Endothelial cell of umbilical vein (primary cell): ENCODE data around the gene SERPINB6. TPM values are rescaled to one million over a fixed set of nuclear protein-coding genes. Genes with fewer than 3 reads are reported as not detected.
"Not testable (repeated sequence)": the region's sequence is repeated elsewhere in the genome, so short reads cannot be mapped to it uniquely, and the experiment has no call there.

Source experiments
- BruUV-seq: library from RNA; stranded (reverse); fragments of 400-500 nt; replicated peaks from 2 replicates; lab custom pipeline; 2021; lab: Mats Ljungman, UMichigan
- CTCF ChIA-PET: fragments of 300-600, 350-600 bp; sonication (Branson Sonifier 250); formaldehyde crosslinking; loops from one replicate; lab custom pipeline; 2021; ENCODE audit warnings: antibody characterized with exemption, inconsistent platforms; lab: Charles Lee
- POLR2A ChIA-PET: fragments of 300-600, 350-600 bp; sonication (Branson Sonifier 250); formaldehyde crosslinking; loops from one replicate; lab custom pipeline; 2021; ENCODE audit warnings: antibody characterized with exemption, inconsistent platforms; lab: Charles Lee
- DNase-seq: peaks from one replicate; pipeline ENCODE4 v3.0.0-alpha.2; 2011; ENCODE audit warnings: low read depth, low spot score
- FAIRE-seq: peaks from 2 replicates; lab custom pipeline; 2011; peaks lifted over from hg19 to GRCh38; lab: Jason Lieb, UNC
- H2AFZ ChIP-seq: 2 replicates; pipeline ENCODE4 v1.6.0; 2012; ENCODE audit warnings: low read depth, low read length, control low read depth, inconsistent platforms
- H3K27ac ChIP-seq: 2 replicates; pipeline ENCODE4 v1.5.1; 2011; ENCODE audit warnings: low read depth, mild to moderate bottlenecking, control low read depth, low read length, moderate library complexity; ENCODE audit not compliant: insufficient read depth
- H3K27me3 ChIP-seq, 2 experiments: 2 replicates each; pipeline versions ENCODE4 v1.6.0 to v1.6.1; 2011; ENCODE audit warnings: low read length in 2 of 2, mixed read lengths in 1 of 2; ENCODE audit not compliant: control insufficient read depth in 2 of 2, insufficient read depth in 2 of 2
- H3K36me3 ChIP-seq, 2 experiments: 2 replicates in 1 of 2; 3 replicates in 1 of 2; pipeline ENCODE4 v1.5.1; 2011; ENCODE audit warnings: low read length in 2 of 2, mild to moderate bottlenecking in 1 of 2, moderate library complexity in 1 of 2; ENCODE audit not compliant: control insufficient read depth in 2 of 2, insufficient read depth in 2 of 2; ENCODE audit errors: extremely low read depth in 1 of 2
- H3K4me1 ChIP-seq: 3 replicates; pipeline ENCODE4 v1.5.1; 2011; ENCODE audit warnings: mild to moderate bottlenecking, low read length; ENCODE audit not compliant: control insufficient read depth, insufficient read depth; ENCODE audit errors: extremely low read depth
- H3K4me2 ChIP-seq: 2 replicates; pipeline ENCODE4 v1.6.1; 2011; ENCODE audit warnings: low read length, control low read depth, mixed read lengths; ENCODE audit not compliant: insufficient read depth
- H3K4me3 ChIP-seq, 3 experiments: fragments of 200-600 bp in 1 of 3; sonication (generic), shearing (Covaris generic) in 1 of 3; replicated peaks in 1 of 3; 2 replicates each; pipeline ENCODE4 v1.5.1; 2011 to 2016; ENCODE audit warnings: control low read depth in 3 of 3, low read length in 3 of 3, mild to moderate bottlenecking in 2 of 3, inconsistent platforms in 1 of 3, low read depth in 1 of 3, moderate library complexity in 1 of 3; ENCODE audit not compliant: insufficient read depth in 1 of 3
- H3K79me2 ChIP-seq: 2 replicates; pipeline ENCODE4 v1.6.0; 2012; ENCODE audit warnings: low read length, inconsistent platforms; ENCODE audit not compliant: control insufficient read depth, insufficient read depth
- H3K9ac ChIP-seq: replicated peaks from 2 replicates; pipeline ENCODE3; 2011; ENCODE audit warnings: low read length, control low read depth; ENCODE audit not compliant: insufficient read depth; ENCODE audit errors: extremely low read depth
- H3K9me1 ChIP-seq: replicated peaks from 3 replicates; pipeline ENCODE4 v1.6.0; 2011; ENCODE audit warnings: mild to moderate bottlenecking, low read length; ENCODE audit not compliant: control insufficient read depth, insufficient read depth; ENCODE audit errors: extremely low read depth
- H3K9me3 ChIP-seq: replicated peaks from 2 replicates; pipeline ENCODE4 v1.5.1; 2012; ENCODE audit warnings: low read length, inconsistent platforms; ENCODE audit not compliant: control insufficient read depth, insufficient read depth
- H4K20me1 ChIP-seq: replicated peaks from 2 replicates; pipeline ENCODE3; 2011; ENCODE audit warnings: mild to moderate bottlenecking, low read length; ENCODE audit not compliant: control insufficient read depth, insufficient read depth; ENCODE audit errors: extremely low read depth
- dilution Hi-C: fragments of 300-500 bp; cut with MboI; formaldehyde crosslinking; loops from one replicate; pipeline ENCODE4 v1.15.0; 2019; ENCODE audit warnings: low sequenced_read_pairs; ENCODE audit not compliant: extremely low pct_ligation_motif_present
- intact Hi-C: fragments of 100-400 bp; cut with micrococcal nuclease; formaldehyde crosslinking; loops from one replicate; pipeline ENCODE4 v1.10.0; 2022
- polyA plus RNA-seq, 4 experiments: library from polyadenylated mRNA; depleted of rRNA in 3 of 4; stranded (reverse) in 3 of 4; unstranded in 1 of 4; fragments of >200 nt; gene quantifications; 2 replicates each; pipeline versions ENCODE4 v1.2.1 to v1.2.3, GENCODE V29; 2011 to 2012; ENCODE audit warnings: missing spikeins in 1 of 4
- total RNA-seq: library from RNA; stranded (reverse); gene quantifications from 2 replicates; pipeline ENCODE4 v1.2.3, GENCODE V29; 2021

The SERPINB6 gene
- total and polyA plus RNA-seq, 2 donors (not counting 3 experiments of a cell fraction or from before 2014, with no cell fraction given), result 145 to 151 TPM

GRCh38 chr6:2903411-2904185 is 67.8 kb downstream of the SERPINB6 start:
- Histone ChIP-seq H3K9ac (peak overlapping the region; percentile 73), H3K4me3 (peak overlapping the region in 2 of 3 experiments; percentile 71 to 91), H3K79me2 (peaks cover 42% of the 10 kb centered on the region), H2AFZ (peak overlapping the region; percentile 34), H3K4me2 (peak overlapping the region; percentile 84), H3K4me1 (peaks cover 15% of the 10 kb centered on the region)
- H3K9me1 ChIP-seq, DNase-seq, BruUV-seq, dilution Hi-C loops, H4K20me1 ChIP-seq, H3K9me3 ChIP-seq, H3K27ac ChIP-seq, H3K27me3 ChIP-seq, H3K36me3 ChIP-seq: not testable (repeated sequence)
- ChIA-PET CTCF (interaction anchor here (0.9 to 2.0 kb wide), 7 partner anchors 8 to 119 kb away, joined by 3 to 15 read pairs (median 5); no protein-coding TSS in a partner anchor), POLR2A (interaction anchor here (0.6 to 0.9 kb wide), 10 partner anchors 11 to 134 kb away, joined by 3 to 7 read pairs (median 4); no protein-coding TSS in a partner anchor)
- peak; percentile 88 for FAIRE-seq
- intact Hi-C loops, result loop anchor here (2.0 kb wide), 1 partner anchor 57 kb away; no protein-coding TSS in a partner anchor

- dilution Hi-C loops, DNase-seq, BruUV-seq, H2AFZ ChIP-seq, H3K9me1 ChIP-seq, H4K20me1 ChIP-seq, H3K36me3 ChIP-seq, H3K9me3 ChIP-seq, H3K27me3 ChIP-seq: not testable (repeated sequence)
- peak overlapping the region; percentile 71 to 91 (median 83) for H3K4me3 ChIP-seq
- peaks cover 15% of the 10 kb centered on the region for H3K4me1 ChIP-seq
- ChIA-PET CTCF (interaction anchor here (0.7 to 2.6 kb wide), 14 partner anchors 10 to 111 kb away, joined by 3 to 15 read pairs (median 5); partner anchors contain the start of gene SERPINB1), POLR2A (interaction anchor here (0.6 to 0.7 kb wide), 5 partner anchors 25 to 131 kb away, joined by 3 to 4 read pairs (median 3); no protein-coding TSS in a partner anchor)
- peak overlapping the region; percentile 84 for H3K4me2 ChIP-seq
- H3K9ac ChIP-seq, result peak overlapping the region; percentile 73
- FAIRE-seq, result peak; percentile 59
- peaks cover 43% of the 10 kb centered on the region for H3K79me2 ChIP-seq
- intact Hi-C loops, result loop anchor here (1.0 to 2.0 kb wide), 4 partner anchors 26 to 86 kb away; no protein-coding TSS in a partner anchor
- peak overlapping the region; percentile 63 for H3K27ac ChIP-seq
These were observed 69.5 kb downstream of the SERPINB6 start for GRCh38 chr6:2901645-2902502.
